GM18907 (cell line): ENCODE measurements around the gene QRSL1.
"Not testable (repeated sequence)": the region's sequence is repeated elsewhere in the genome, so short reads cannot be mapped to it uniquely, and the experiment has no call there.

Experiments
- ATAC-seq: cut with Tn5 transposase; IDR thresholded peaks from one replicate; pipeline ENCODE4 v1.9.1; 2021; ENCODE audit warnings: mild to moderate bottlenecking, moderate library complexity; ENCODE audit not compliant: unreplicated experiment

Gene QRSL1

DNA sequence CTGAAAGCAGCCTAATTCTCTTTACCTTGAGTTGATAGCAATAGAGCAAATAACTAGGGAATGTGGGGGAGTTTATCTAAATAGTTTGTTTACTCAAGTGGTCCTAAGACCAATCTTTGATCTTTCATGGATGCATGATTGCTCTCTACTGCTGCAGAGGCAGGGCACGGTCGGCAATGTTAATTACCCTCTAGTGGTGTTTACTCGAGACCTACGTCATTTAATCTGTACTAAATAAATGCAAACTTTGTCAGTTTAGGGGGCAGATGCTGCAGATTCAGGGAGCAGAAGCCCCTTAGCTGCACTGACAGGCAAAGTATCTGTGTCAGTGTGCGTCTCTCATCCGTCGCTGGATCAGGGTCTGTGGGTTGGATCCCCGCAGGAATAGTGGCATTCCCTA lies 7.0 kb upstream of the QRSL1 start:
- no peak for ATAC-seq

DNA sequence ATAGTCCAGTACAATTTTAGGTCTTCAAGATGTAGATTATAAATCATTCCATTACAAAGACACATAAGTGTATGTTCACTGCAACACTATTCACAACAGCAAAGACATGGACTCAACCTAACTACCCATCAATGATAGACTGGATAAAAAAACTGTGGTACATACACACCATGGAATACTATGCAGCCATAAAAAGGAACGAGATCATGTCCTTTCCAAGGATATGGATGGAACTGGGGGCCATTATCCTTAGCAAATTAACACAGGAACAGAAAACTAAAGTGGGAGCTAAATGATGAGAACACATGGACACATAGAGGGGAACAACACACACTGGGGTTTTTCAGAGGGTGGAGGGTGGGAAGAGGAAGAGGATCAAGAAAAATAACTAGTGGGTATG lies 6.3 kb upstream of the QRSL1 start:
- no peak for ATAC-seq

DNA sequence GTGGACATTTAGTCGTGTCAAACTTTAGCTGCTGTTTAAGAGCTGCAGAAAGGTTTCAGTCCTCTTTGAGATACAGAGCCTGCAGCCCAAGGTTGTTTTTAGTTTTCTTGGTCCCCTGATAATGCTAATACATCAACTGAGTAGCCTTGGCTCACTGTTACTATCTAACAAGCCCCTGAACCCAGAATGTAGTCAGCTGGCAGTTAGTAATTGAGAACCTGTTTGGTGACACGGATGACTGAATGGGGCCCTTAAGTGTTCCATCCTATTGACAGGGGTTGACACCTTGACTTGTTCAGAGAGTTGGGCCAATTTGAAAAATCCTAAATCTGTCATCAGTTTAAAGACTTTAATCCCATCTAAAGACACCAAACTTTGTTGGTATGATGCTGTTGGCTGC lies 2.9 kb upstream of the QRSL1 start:
- ATAC-seq, result peak; percentile 51

DNA sequence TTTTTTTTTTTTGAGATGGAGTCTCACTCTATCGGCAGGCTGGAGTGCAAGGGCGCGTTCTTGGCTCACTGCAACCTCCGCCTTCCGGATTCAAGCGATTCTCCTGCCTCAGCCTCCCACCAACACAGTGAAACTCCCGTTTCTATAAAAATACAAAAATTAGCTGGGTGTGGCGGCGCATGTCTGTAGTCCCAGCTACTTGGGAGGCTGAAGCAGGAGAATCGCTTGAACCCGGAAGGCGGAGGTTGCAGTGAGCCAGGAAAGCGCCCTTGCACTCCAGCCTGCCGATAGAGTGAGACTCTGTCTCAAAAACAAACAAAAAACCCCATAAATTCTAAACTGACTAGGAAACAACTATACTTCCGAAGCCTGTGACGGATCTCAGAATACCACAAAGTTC lies 1.6 kb upstream of the QRSL1 start:
- not testable (repeated sequence) for ATAC-seq

DNA sequence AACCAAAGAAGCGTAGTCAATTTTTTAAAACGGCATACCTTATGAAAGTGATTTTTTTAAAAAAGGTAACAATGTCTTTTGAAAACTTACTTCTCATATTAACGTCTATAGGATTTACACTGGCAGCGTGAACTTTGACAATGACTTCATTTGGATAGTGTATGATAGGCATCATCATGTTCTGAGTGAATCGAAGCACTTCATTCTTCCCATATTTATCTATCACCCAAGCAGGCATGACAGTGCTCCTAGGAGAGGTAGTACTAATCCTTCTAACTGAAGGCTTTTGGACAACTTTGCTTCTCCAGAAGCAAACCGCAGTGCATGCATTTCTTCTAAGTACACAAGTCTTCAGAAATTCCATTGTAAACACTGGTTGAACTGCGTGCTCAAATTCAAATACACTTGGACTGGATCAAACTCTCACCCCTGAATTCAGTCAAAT lies 698 bp upstream of the QRSL1 start:
- peak; percentile 20 for ATAC-seq

DNA sequence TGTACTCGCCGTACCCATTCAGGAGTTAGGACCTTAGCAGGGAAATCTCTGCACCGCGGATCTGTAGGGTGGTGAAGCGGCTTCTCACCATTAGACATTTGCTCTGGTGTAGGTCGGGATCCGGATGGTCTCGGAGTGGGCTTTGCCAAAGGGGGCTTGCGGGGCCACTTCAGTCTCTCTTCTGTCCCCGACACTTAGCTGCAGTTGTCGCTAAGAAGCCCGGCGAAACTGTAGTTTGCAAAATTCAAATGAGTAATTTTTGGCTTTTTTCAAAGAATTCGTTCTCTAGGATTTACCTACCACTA lies 433 bp downstream of the QRSL1 start:
- no peak for ATAC-seq

DNA sequence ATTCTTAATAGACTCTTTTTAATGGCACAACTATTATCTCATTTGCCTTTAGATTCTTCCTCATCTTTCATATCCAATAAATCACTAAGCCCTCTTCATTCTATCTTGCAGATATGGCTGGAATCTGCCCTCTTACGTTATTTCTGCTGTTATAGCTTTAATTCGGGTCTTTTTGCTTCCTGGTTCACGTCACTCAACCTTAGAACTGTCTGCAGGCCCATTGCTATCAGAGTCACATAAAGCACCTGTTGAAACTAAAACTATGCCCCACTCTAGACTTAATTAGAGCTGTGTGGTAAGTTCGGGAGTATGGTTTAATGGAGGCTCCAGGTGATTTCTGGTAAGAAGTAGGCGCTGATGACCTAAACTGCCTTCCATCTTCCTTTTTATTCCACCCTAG lies 988 bp downstream of the QRSL1 start:
- ATAC-seq, result no peak

DNA sequence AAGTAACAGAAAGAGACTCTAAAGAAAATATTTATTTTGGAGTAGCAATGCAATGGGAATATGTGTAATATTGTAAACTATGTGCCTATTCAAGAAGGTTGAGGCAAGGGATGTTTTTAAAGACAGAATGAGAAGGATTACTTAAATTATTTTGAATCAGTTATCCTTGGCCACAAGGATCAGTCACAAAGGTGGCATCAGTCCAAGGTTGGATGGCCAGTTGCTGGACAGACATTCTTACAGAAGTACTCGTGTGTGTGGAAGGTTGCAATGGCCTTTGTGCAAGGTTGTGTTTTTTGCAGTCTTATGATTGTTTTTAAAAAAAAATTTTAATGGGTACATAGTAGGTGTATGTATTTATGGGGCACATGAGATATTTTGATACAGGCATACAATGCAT lies 2.0 kb downstream of the QRSL1 start:
- ATAC-seq, result no peak

DNA sequence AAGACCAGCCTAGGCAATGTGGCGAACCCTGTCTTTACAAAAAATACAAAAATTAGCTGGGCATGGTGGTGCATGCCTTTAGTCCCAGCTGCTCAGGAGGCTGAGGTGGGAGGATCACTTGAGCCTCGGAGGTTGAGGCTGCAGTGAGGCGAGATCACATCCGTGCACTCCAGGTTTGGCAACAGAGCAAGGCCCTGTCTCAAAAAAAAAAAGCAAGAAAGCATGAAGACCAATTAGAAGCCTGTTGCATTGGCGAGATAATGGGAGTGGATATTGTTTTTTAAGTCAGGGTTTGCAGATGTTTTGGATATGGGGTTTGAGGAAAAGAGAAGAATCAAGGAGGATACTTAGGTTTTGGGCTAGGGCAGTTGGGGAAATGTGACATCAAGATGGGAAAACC lies 5.2 kb downstream of the QRSL1 start:
- no peak for ATAC-seq

DNA sequence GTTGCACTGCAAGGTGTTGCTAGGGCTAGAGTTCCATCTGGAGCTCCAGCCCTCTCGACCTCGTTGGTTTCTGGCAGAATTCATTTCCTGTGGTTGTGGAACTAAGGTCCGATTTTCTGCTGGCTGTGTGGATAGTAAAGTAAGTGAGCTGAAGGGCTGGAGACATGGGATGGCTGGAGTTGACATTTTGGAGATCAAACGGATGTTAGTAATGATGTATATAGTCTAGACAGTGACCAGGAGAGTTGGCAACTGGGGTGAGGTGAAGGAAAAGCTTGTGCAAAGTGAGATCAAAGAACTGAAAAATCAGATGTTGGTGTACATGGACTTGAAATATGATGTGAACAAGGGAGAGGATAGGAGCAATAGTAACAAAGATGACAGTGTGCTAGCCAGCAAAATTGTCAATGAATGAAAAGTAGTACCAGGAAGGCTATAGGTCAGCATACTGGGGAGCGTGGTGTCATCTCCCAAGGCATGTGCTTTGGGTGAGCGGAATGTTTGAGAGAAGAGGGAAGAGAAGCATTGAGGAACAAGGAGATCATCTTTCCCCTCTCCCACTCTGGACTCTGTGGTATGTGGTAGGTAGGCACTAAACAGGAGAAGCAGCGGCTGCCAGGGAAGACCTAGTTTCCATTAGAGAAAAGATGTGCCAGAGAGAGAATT lies 7.8 kb downstream of the QRSL1 start:
- ATAC-seq, result peak; percentile 28

DNA sequence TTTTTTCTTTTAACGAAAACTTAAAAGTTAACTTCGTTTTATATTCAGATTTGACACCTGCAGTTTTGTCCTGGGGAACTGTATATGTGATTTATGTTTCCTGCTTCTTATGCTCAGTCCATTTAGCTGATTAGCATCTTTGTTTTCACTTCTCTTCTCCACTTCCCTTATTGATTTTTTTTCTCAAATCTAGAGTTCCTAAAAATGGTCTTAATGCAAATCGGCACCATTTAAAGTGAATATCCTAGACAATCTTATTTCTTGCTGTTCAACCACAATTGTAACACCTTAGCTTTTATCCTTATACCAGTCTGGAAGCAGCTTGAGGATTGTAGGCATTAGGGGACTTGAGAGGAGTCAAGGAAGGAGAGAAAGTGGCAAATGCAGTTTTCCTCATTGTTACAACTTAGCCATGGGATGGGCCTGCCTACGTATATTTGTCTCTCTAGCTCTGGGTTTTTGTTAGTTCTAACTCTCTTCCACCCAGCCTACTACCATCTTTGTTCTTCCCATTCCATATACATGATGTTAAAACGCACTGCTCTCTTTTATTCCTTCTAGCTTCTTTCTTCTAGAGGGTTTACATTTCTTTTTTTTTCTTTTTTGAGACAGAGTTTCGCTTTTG lies 8.5 kb downstream of the QRSL1 start:
- ATAC-seq, result peak; percentile 70

DNA sequence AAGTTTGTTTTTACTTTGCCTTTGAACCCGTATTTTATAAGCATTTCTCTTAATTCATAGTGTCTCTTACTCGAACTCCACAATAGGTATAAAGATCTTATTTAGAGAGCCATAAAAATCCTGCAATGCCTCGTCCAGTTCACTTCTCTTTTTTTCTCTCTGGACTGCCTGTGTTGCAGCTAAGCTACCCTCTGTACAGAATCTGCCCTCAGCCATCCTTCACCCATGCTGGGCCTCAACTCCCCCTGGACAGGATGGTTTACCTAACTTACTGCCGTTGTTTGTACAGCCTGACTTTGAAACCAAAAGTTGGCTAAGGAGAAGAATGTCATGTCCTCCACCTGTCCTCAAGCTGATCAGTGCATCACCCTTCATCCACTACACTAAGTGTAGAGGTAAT lies 10.4 kb downstream of the QRSL1 start:
- no peak for ATAC-seq

DNA sequence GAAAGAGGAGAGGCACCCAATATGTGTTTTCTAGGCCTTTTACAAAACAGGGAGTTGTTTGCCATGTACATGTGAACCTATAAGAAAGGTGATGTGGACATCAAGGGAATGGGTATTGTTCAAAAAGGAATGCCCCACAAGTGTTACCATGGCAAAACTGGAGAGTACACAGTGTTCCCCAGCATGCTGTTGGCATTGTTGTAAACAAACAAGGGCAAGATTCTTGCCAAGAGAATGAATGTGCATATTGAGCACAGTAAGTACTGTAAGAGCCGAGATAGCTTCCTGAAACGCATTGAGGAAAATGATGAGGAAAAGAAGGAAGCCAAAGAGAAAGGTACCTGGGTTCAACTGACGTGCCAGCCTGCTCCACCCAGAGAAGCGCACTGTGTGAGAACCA lies 13.1 kb downstream of the QRSL1 start:
- ATAC-seq, result no peak

DNA sequence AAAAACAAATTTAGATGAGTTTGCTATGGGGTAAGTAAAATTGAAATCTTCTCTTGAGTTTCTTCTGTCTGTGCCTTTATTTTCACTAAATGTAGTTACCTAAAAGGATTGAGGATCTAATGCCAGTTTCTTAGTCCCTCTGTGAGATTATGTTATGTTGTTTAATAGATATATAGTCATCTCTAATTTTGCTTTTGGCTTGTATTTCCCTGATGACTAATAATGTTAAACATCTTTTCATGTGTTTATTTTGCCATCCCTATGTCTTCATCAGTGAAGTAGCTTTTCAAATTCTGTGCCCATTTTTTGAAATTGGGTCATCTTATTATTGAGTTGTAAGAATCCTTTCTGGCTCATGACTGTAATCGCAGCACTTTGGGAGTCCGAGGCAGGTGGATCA lies 13.7 kb downstream of the QRSL1 start:
- ATAC-seq, result no peak

DNA sequence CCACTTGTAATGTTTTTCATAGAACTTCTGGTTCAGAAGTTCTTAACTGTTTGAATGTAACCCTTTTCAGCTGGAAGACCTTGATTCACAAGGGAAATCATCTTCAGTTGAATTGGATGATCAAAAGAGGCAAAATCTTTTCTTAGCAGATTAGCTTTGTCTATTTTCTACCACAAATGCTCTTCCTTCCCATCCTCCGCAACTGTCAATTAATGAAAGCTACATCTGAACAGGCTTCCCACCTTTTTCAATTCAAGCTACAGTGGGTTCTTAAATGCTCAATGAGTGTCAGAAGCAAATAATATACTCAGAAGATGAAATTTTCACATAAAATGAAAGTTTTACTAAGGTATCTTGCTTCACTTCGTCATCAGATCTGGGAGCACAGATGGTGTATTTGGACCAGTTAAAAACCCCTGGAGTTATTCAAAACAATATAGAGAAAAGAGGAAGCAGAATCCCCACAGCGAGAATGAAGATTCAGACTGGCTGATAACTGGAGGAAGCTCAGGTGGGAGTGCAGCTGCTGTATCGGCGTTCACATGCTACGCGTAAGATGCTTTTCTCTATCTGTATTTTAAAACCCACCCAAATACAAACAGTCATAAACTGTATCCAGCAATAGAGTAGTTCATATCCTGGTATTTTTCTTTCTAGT lies 19.4 kb downstream of the QRSL1 start:
- ATAC-seq, result peak; percentile 71

DNA sequence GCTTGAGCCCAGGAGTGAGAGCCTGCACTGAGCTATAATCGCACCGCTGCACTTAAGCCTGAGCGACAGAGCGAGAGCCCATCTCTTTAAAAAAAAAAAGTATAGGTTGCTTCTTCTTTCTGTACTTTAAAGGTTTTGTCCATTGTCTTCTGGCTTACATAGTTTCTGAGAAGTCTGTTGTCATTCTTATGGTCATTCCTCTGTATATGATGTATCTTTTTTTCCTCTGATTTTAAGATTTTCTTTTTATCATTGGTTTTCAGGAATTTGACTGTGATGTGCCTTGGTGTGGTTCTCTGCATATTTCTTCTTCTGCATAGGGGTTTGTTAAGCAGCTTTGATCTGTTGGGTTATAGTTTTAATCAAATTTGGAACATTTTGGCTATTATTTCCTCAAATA lies 29.1 kb downstream of the QRSL1 start:
- no peak for ATAC-seq

DNA sequence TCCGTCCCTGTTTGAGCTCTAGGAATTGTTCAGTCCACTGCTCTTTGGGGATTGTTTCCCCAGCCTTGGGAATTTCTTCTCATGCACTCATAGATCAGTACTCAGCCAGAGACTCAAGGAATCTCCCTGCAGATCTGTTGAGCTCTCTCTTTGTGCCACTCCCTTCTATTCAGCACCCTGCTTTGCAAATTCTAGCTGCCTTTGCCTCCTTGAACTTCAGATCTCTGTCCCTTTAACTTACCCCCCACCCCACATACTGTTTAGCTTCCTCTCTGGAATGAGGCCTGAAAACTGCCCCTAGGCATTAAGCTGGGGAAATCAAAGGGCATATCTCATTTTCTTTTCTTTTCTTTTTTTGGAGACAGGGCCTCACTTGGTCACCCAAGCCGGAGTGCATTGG lies 30.5 kb downstream of the QRSL1 start:
- ATAC-seq, result no peak

DNA sequence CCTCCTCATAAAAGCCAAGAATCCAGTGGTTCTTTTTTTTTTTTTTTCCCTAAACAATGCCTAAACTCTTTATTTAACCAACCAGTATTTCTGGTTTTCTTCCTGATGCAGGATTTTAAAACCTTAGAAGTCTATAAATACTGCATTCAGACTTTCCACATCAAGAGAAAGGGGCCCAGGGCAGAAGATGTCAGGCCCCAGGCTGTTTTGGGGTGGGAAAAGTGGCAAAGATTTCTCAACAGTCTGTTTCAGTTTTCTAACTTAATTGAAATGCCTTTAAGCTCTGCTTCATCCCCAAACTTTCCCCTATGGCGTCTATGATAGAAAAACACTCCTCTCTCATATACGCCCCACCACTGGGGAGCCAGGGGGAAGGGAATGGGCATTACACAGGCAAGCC lies 33.1 kb downstream of the QRSL1 start:
- ATAC-seq, result no peak

DNA sequence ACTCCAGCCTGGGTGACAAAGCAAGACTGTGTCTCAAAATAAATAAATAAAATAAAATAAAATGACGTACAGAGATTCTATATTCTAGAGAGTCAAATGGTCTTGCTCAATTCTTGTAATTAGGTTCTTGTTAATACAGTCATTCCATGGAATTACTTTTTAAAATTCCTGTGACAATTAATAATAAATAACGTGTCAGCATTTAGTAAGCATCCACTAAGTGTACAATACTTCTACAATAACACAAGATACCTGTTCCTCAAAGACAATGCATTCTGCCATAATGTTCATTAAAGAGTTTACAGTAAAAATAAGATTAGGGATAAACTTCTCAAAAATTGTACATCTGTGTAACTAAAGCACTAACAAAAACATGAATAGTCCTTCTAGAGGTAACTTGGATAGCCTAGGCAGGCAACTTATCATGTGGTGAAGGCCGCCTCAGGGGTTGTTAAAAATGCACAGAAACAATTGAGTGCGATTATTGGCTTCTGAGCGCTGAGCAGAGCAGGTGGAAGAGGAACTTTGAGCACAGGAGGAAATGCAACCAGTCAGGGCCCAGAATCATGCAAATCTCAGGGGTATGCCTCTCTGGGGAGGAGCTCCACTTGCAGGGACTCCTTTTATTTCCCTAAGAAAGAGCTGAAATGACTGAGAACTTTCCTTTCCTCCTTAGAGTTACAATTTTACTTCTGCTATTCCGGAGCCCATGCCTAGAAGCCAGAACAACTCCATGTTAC lies 37.1 kb downstream of the QRSL1 start:
- peak; percentile 99 for ATAC-seq

DNA sequence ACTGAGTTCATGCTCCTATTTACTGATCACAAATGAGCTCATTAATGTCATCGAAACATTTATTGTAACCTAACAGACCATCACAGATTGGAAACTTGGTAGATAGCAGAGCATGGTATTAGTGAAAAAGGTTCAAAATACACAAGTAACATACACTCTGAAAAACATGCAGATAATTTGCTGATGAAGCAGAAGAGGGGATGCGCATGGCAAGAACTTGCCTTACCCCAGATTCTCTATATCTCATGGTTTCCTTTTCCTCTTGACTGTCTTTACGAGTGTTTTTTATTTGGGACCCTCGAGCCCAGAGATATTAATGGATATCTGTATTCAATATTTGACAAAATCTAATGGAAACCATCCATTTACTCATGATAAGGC lies 37.6 kb downstream of the QRSL1 start:
- ATAC-seq, result no peak

DNA sequence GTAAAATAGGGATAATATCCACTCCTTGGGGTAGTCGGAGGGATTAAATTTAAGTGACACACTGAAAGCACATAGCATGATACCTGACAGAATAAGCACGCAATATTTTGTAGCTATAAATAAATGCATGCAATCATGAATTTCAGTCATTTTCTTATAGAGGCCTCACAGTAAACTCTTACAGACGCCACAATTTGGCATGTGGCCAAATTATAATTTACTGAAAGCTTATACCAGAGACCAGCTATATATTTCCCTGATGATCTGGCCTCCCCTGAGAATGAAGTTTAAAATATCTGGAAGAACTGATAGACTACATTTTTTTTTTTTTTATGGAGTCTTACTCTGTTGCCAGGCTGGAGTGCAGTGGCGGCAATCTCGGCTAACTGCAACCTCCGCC lies 40.9 kb downstream of the QRSL1 start:
- ATAC-seq, result no peak

DNA sequence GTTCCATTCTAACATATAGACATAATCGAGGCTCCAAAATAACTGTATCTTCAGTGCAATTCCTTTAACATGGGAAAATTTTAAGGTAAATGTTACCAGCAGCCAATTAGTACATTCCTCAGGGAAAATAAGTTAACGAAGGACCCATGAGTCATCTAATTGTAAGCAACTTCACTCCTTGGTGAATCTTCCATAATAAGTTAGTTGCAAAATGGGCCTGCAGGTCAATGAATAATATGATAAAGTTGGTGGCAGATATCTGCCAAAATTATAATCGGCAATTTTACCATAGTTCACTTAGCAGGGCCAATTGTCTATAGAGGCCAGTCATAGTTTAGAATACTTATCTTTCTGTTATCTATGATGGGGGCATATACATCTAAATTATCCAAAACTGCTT lies 42.3 kb downstream of the QRSL1 start:
- ATAC-seq, result no peak
